H1 (cell line): ENCODE measurements around the gene GPC3. TPM values are rescaled to one million over a fixed set of nuclear protein-coding genes. Genes with fewer than 3 reads are reported as not detected.

ENCODE experiments used
- BCL11A ChIP-seq, 2 experiments: IDR thresholded peaks; one replicate each; pipeline ENCODE4 v1.6.1; 2011; ENCODE audit warnings: low read depth in 2 of 2, low read length in 2 of 2, mild to moderate bottlenecking in 2 of 2
- CHD7 ChIP-seq: fragments of 300-600 bp; sonication (generic); IDR thresholded peaks from 2 replicates; pipeline ENCODE4 v1.7.1; 2012; ENCODE audit warnings: low read length, moderate library complexity, mild to moderate bottlenecking, inconsistent platforms; ENCODE audit not compliant: insufficient replicate concordance
- KDM1A ChIP-seq: fragments of 200-600, 300-600 bp; sonication (generic); IDR thresholded peaks from 2 replicates; pipeline ENCODE4 v1.7.1; 2016; ENCODE audit warnings: mild to moderate bottlenecking, low read length, borderline replicate concordance
- KDM4A ChIP-seq: IDR thresholded peaks from one replicate; pipeline ENCODE4 v1.7.1; 2012; ENCODE audit warnings: low read depth, mild to moderate bottlenecking, moderate library complexity, low read length, inconsistent platforms; ENCODE audit not compliant: severe bottlenecking
- KDM5A ChIP-seq: fragments of 200-600 bp; IDR thresholded peaks from 2 replicates; pipeline ENCODE4 v1.7.1; 2012; ENCODE audit warnings: mild to moderate bottlenecking, low read length, inconsistent platforms, mixed read lengths
- RAD21 ChIP-seq, 2 experiments: IDR thresholded peaks in 1 of 2; conservative IDR thresholded peaks in 1 of 2; 2 replicates each; pipeline ENCODE4 v1.6.1; 2011; ENCODE audit warnings: low read depth in 2 of 2, low read length in 2 of 2, improper control_type of control experiment in 1 of 2, inconsistent platforms in 1 of 2, mild to moderate bottlenecking in 1 of 2, moderate library complexity in 1 of 2
- polyA plus RNA-seq, 7 experiments: library from polyadenylated mRNA; depleted of rRNA in 3 of 7; stranded (reverse) in 5 of 7; unstranded in 2 of 7; fragments of >200 nt in 5 of 7; fragments of 200-250 nt in 2 of 7; gene quantifications; 1 replicate in 5 of 7; 2 replicates in 1 of 7; 4 replicates in 1 of 7; pipeline versions ENCODE4 v1.2.1 to v1.2.3, GENCODE V29; 2011 to 2013; ENCODE audit warnings: missing spikeins in 2 of 7, mixed read lengths in 2 of 7
- total RNA-seq: library from RNA; stranded (reverse); fragmentation: NEBNext Ultra II Directional; extraction: Animal tissue kit (Norgen Biotek cat#: 25700); gene quantifications from 2 replicates; pipeline ENCODE4 v1.2.1, GENCODE V29; 2021

The GPC3 gene
- total and polyA plus RNA-seq, 2 of the 8 experiments (the other 6 are each of a cell fraction or from before 2014, with no cell fraction given): 64.8 to 71.9 TPM

- no peak for TF ChIP-seq CHD7
- no peak for TF ChIP-seq KDM1A
- TF ChIP-seq KDM4A: no peak
- TF ChIP-seq BCL11A (IDR thresholded peaks at IDR 0.05; ENCODE audit: low read depth in 2 of 2, low read length in 2 of 2): no peak
- TF ChIP-seq RAD21 (IDR thresholded peaks at IDR 0.05 in 1 of 2, conservative IDR thresholded peaks at IDR 0.05 in 1 of 2; ENCODE audit: low read depth in 2 of 2, low read length in 2 of 2): no peak
- TF ChIP-seq KDM5A: no peak
- TF ChIP-seq, all 59 proteins: peak for 0
Observed at GRCh38 chrX:133856819-133857218, 128.6 kb downstream of the GPC3 start (continued).
